HG02943 (cell line): ENCODE results near the gene SPAAR.
"Not testable (repeated sequence)": the region's sequence is repeated elsewhere in the genome, so short reads cannot be mapped to it uniquely, and the experiment has no call there.

Source experiments
- ATAC-seq: cut with Tn5 transposase; IDR thresholded peaks from one replicate; pipeline ENCODE4 v1.9.1; 2021; ENCODE audit warnings: mild to moderate bottlenecking, low read depth, moderate library complexity; ENCODE audit not compliant: unreplicated experiment

The SPAAR gene

GRCh38 chr9:35903049-35903448 lies 6.2 kb upstream of the SPAAR start:
- no peak for ATAC-seq

DNA sequence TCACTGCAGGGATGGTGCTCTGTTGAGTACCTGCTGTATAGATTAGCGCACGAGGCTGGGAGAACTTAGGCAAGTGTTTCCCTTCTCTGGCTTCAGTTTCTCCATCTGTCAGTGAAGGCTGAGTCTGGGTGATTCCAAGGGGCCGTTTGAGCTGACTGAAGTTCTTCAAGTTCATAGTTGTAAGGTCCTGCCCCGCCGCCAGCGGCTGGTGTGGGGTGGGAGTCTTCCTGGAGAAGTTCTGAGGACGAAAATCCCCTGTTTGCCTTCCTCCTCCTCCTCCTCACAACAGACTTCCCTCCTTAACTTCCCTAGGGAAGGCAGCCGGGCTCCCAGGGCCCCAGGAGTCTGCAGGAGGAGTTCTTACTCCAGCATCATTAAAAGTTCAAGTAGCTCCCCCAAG lies 5.0 kb upstream of the SPAAR start:
- no peak for ATAC-seq

DNA sequence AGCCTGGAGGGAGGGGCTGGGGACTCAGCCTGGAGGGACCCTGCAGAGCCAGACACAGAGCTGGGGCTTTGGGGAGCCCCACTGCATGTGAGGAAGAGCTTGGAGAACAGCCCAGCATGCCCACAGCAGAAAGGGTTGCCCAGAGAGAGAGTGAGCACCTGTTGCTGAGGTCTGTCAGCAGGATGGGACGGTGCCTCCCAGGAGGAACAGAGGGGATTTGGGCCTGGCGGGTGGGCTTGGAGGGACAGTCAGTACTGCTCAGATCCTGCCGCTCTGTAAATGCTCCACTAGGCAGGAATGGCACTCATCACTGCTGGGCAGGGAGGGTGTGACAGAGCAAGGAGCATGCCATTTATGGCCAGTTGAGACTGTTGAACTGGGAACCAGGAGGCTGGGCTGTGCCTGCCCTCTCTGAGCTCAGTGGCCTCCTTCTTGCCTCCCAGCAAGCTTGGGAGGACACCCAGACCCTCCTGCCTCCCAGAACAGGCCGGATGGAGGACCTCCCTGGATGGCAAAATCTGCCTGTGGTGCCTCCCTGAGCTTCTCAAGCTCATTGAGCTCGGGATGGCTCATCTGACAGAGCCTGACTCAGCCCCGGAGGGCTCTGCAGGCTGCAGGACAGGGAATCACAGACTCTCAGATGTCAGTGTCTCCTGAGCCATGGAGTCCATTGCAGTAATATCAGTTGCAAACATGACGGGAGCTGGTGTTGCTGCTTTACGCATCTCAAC lies 4.1 kb upstream of the SPAAR start:
- no peak for ATAC-seq

- ATAC-seq: no peak
Observed at GRCh38 chr9:35905912-35906679, 3.2 kb upstream of the SPAAR start, which contains the start of gene HRCT1. Gene HRCT1 (plus strand): TSS chr9:35906202. CDS start chr9:35906288, 86 bp downstream.

DNA sequence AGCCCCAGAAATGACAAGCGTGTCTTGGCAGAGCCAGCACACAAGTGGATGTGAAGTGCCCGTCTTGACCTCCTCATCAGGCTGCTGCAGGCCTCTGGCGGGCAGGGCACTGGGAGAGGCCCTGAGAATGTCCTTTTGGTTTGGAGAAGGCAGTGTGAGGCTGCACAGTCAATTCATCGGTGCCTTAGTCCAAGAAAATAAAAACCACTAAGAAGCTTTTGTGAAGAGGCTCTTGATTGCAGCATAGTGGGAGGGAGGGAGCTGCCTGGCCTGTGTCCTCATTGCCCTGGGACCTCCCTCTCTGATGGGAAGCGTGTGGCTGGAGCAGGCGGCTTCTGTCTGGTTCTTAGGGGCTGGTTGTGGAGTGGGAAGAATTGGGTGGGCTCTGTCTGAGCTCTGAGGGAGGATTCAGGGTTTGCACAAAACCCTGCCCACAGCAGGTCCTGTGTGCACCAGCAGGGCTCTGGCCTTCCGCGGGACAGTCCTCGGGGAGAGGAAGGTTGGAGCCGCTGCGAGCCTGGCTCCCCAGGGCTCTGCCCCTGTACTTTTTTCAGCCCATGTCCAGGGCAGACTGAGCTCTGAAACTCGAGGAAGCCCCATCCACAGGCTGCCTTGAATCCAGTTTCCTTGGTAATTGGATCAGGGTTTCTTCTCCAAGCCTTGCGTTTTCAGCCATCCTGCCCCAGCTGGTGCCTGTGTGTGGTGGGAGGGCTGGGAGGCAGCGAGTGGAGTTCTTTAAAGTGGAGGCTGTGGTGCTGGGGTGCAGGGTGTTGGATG lies 2.2 kb upstream of the SPAAR start:
- ATAC-seq: no peak

- no peak for ATAC-seq
Observed at GRCh38 chr9:35907711-35908503, 1.4 kb upstream of the SPAAR start.

DNA sequence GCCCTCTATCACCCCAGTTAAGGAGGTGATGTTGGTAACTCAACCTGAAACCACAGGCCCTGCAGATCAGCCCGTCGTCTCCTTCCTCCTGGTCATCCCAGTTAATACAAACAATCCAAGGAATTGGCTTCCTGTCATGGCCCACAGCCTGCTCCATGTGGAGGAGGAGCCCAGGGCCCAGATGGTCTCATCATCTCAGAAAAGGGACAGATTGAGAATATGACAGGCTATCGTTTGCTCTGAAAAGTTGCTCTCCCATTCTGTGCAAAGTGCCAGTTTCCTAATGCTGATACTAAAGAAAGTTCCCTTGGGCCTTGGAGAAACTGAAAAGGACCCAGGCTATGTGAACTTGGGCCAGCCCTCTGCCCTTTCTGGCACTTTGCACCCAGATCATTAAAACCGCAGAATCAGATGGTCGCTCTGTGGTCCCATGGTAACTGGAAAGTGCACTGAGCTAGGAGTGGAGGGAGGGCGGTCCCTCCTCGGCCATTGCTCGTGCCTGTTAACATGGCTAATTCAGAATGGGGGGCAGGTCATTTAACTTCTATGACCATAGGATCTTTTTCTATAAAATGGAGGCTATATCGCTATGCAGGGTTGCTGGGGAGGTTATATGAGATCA lies 675 bp upstream of the SPAAR start:
- ATAC-seq: no peak

DNA sequence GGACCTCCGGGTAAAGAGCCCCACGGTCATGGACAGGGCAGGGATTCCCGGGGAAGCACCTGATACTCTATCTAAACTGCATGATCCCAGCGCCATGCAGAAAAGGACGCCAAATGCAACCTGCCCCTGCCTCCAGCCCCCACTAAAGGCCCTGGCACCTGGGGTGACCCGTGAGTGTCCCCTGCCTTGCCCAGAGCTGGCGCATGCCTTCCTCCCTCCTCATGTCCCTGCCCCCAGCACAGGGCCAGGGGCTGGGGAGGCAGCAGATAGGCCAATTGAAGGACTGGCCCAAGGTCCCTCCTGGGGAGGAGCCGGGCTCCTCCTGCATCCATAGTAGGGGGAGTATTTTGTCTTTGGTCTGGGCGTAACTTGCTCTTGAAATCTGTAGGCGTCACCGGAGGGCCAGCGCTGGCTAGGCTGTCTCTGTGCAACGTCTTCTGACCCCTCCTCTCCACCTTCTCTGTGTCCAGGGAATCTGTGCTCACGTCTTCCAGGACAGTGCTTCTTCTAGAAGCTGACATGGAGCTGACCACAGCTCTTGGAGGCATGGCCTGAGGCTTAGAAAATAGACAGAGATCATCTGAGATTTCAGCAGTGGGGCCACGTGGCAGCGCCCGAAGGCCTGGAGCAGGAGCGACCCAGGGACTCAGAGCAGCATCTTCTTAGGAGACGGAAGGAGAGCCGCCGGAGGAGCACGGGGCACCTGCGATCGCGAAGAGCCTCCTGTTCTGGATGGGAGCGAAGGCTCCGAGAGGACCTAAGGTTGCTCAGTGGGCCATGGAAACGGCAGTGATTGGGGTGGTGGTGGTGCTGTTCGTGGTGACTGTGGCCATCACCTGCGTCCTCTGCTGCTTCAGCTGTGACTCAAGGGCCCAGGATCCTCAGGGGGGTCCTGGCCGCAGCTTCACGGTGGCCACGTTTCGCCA lies 660 bp downstream of the SPAAR start:
- ATAC-seq: no peak

DNA sequence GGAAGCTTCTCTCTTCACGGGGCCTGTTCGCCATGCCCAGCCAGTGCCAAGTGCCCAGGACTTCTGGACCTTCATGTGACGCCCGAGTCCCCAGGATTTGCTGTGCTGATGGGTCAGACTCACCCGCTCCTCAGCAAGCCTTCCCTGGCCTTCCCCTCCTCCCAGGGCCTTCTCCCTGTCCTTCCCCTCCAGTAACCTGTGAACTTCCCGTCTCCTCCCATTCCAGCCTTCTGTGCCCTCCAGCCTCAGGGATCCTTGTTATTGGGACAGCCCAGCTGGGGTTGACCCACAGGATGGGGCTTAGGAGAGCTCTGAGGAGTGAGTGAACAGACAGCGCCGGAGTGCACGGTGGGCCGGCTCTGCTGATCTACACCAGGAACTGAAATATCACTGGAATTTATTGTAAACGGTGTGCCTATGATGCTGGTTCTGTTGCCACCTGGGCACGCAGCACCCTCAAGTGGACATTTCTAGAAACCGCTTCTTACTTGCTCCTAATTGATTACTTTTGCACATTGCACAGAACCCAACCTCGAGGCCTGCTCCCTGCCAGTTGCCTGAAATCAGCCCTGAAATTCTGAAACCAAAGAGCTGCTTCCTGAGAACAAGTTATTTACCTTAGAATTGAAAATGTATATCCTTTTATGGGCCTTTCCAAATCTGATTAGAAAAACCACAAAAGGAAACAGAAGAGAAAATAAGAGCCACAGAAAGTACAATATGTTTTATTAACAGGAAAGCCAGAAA lies 1.5 kb downstream of the SPAAR start:
- no peak for ATAC-seq

DNA sequence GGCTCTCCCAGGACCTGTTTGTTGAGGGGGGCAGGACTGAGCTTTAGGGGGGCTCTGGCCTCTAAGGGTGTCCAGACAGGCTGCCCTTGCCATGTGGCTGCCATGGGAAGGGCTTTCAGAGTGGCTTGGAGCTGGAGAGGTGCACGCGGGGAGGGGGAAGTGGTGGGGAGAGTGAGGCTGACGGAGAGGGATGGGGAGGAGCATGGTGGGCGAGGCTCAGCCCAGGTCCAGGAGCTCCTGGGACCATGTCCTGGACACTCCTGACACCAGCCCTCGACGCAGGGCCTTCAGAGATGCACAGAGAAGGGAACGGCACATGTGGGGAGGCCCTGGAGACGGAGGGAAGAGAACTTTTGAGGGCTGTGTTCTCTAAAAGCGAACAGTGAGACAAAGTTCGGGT lies 2.4 kb downstream of the SPAAR start:
- no peak for ATAC-seq

GRCh38 chr9:35912791-35913400 lies 3.6 kb downstream of the SPAAR start:
- ATAC-seq: no peak

DNA sequence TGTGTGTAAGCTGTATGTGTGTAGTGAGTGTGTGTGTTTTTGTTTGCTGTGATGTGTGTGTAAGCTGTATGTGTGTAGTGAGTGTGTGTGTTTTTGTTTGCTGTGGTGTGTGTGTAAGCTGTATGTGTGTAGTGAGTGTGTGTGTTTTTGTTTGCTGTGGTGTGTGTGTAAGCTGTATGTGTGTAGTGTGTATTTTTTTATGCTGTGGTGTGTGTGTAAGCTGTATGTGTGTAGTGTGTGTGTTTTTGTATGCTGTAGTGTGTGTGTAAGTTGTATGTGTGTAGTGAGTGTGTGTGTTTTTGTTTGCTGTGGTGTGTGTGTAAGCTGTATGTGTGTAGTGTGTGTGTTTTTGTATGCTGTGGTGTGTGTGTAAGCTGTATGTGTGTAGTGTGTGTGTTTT lies 4.1 kb downstream of the SPAAR start:
- not testable (repeated sequence) for ATAC-seq

- ATAC-seq: no peak
Observed at GRCh38 chr9:35914301-35914807, 5.1 kb downstream of the SPAAR start.

DNA sequence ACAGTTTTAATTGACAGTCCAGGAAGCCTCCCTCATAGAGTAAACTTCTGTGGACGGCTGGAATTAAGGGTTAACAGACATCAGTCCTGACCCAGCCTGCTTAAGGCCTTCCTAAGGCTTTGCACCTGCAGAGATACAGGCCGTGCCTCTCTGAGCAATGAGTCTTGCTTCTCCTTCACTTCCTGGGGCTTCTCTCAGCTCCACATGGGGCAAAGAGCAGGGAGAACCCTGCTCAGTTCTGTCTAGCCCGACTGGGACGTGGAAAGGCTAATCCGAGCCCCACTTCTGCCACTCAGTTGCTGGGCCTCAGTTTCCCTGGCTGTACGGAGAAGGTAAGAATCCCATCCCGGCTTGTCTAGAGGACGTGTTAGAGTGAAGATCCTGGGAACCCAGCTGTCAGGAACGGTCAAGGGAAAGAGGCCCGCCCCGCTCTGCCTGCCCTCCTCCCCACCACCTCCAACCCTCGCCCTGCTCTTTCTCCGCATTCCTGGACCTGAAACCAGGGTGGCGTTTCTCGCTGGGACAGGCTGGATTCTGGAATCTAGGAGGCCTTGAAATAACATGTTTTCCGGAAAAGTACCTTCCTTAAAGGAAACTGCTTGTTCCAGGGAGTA lies 6.5 kb downstream of the SPAAR start:
- no peak for ATAC-seq

DNA sequence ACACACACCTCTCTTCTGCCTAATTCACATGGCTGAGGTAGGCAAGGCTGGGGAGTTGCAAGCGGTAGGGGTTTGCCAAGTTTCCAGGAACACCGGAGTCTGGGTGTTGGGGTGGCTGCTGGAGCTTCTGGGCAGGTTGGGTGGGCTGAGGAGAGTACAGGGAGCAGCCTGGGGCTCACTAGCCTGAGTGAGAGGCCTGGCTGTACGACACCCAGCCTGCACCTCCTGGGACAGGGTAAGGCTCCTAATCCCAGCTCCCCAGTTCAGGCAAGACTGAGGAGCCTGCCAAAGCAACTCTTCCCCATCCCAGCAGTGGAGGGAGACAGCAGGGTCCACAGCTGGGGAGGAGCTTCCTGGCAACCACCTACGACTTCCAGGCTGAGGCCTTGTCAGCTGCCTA lies 8.0 kb downstream of the SPAAR start:
- no peak for ATAC-seq

GRCh38 chr9:35918780-35919179 lies 9.5 kb downstream of the SPAAR start:
- ATAC-seq: no peak
